GM19395 (cell line): Measurements from ENCODE around the gene HID1.
"Not testable (repeated sequence)": the region's sequence is repeated elsewhere in the genome, so short reads cannot be mapped to it uniquely, and the experiment has no call there.

ENCODE experiments used
- ATAC-seq: cut with Tn5 transposase; IDR thresholded peaks from one replicate; pipeline ENCODE4 v1.9.1; 2021; ENCODE audit warnings: mild to moderate bottlenecking, moderate library complexity; ENCODE audit not compliant: unreplicated experiment

HID1 gene

GRCh38 chr17:74972107-74972972 lies at the start of gene HID1:
HID1 (minus strand) TSS chr17:74972759; CDS start chr17:74972656, 103 bp downstream.
- no peak for ATAC-seq

GRCh38 chr17:75020331-75021110 lies 48.0 kb upstream of the HID1 start:
- ATAC-seq, result no peak

GRCh38 chr17:75019710-75020109 lies 47.2 kb upstream of the HID1 start:
- no peak for ATAC-seq

- ATAC-seq, result no peak
Observed at GRCh38 chr17:75019146-75019545, 46.6 kb upstream of the HID1 start.

GRCh38 chr17:75013092-75013559 lies 40.6 kb upstream of the HID1 start:
- ATAC-seq, result no peak

- ATAC-seq, result peak; percentile 89
Observed at GRCh38 chr17:75012346-75013091, 40.0 kb upstream of the HID1 start, which contains the start of gene MRPL58. MRPL58 (plus strand) TSS chr17:75012670; CDS start chr17:75012687, 17 bp downstream.

- no peak for ATAC-seq
Observed at GRCh38 chr17:75012096-75012345, 39.5 kb upstream of the HID1 start.

GRCh38 chr17:75011401-75012095 lies 39.0 kb upstream of the HID1 start:
- ATAC-seq, result no peak

GRCh38 chr17:75010683-75011400 lies 38.3 kb upstream of the HID1 start:
- no peak for ATAC-seq

GRCh38 chr17:75009139-75009724 lies 36.7 kb upstream of the HID1 start:
- ATAC-seq, result no peak

GRCh38 chr17:75008373-75008772 lies 35.8 kb upstream of the HID1 start:
- no peak for ATAC-seq

- no peak for ATAC-seq
Observed at GRCh38 chr17:75006653-75007052, 34.1 kb upstream of the HID1 start.

- not testable (repeated sequence) for ATAC-seq
Observed at GRCh38 chr17:75006084-75006483, 33.5 kb upstream of the HID1 start.

- no peak for ATAC-seq
Observed at GRCh38 chr17:75005291-75005690, 32.7 kb upstream of the HID1 start.

GRCh38 chr17:75004371-75004770 lies 31.8 kb upstream of the HID1 start:
- no peak for ATAC-seq

- ATAC-seq, result no peak
Observed at GRCh38 chr17:75003957-75004355, 31.4 kb upstream of the HID1 start.

- ATAC-seq, result no peak
Observed at GRCh38 chr17:75003070-75003956, 30.8 kb upstream of the HID1 start.

GRCh38 chr17:75001915-75002843 lies 29.6 kb upstream of the HID1 start:
- ATAC-seq, result no peak
